IPS-NIHi11 (cell line): Measurements from ENCODE around the gene GJD2.
A peak's percentile ranks its signal among the peaks of the same experiment; 100 is the strongest.

Experiments used
- DNase-seq: peaks from one replicate; pipeline ENCODE4 v3.0.0; 2012; ENCODE audit warnings: mixed read lengths, low spot score

Gene GJD2

DNA sequence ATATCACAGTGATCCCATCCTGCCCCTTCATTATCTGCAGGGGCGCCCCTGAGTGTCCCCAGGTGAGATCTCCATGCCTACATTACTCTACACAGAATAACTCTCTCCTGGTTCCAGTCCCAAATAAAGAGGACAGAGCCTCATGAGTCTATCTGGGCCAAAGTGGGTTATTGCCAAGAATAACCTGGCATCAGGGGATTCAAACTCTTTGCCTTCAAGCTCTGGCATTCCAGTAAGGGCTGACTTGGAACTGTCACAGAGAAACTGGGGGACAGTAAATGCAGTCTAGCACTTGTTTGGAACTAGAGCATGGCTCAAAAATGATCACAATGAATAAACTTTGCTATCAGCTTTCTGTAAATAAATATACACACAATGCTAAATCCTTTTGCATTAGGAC, 30.3 kb downstream of the GJD2 start:
- no peak for DNase-seq

DNA sequence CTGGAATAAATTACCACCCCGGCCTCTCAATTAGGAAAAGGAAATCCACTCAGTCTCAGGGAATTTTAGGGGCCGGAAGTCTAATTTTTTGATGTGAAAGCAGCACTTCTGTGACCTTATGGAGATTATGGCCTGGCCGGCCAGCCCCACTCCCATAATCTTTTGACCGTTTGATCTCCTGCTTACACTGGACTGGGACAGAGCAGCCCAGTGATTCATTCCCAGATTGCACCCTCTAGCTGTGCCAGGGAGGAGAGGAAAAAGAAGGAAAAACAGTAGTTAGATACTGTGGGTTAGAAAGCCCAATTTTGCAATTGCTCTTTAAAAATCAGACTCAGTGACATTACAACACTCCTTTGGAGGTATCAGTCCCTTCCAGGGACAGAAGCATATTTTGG, 32.4 kb downstream of the GJD2 start:
- no peak for DNase-seq

DNA sequence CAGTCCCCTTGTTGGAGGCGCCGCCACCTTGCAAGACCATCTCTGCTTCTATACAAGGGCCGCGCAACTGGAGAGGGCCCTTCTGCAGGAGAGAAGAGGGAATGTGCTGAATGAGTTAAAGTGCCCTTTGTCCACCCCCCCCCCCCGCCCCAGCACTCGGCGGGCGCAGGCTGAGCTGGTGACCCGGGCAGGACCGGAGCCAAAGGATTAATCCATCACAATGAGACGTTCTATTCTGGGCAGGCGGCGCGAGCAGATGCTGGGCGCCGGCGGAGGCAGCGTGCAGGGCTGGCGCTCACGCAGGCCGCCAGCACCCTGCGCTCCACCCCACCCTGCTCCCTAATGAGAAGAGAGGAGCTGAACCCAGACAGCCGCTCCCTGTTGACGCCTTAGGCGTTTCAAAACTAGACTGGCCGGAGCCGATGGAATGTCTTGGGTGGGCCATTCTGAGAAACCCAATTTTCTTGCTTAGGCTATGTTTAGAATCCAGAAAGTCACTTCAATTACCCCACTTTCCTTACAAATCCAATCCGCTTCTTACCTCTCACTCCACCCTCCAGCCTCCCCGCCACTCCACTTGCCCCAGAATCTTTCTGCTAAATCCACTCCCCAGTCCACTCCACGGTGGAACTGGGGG, 32.9 kb downstream of the GJD2 start:
- peak; percentile 71 for DNase-seq

DNA sequence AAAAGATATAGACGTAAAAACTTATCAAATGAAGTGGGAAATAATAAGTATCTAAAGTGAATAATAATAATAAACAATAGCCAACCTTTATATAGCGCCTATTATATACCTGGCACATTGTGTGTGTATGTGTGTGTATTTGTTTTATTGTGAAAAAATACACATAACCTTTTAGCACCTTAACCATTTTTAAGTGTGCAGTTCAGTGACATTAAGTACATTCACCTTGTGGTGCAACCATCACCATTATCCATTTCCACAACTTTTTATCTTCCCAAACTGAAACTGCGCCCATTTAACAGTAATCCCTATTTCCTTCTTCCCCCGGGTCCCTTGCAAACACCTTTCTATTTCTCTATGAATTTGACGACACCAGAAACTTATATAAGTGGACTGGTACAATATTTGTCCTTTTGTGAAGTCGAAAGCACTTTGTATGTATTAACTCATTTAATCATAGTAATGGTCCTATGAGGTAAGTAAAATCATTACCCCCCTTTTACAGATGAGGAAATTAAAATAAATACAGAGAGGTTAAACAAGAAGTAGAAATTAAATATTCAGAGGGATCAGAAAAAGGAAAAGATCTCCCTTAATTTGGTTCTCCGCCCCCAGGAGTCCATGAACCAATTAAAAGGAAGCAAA, 33.5 kb downstream of the GJD2 start:
- no peak for DNase-seq

DNA sequence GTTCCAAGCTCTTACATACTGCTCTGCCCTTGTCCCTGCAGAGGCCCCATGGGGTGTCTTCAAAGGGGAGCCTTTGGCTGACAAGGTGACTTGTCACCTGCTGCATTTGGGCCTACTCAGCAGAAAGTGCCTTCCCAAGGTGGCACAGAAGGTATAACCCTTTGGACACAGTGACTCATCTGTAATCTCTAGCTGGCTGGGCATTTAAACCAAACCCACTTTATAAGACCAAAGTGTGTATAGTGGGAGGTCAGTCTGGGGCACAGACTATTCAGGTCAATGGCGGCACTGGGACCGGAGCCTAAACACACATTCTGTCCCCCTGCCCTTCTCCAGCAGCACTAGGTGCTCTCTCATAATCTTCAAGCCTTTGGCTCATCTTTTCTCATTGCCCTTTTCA, 35.1 kb downstream of the GJD2 start:
- DNase-seq: no peak

DNA sequence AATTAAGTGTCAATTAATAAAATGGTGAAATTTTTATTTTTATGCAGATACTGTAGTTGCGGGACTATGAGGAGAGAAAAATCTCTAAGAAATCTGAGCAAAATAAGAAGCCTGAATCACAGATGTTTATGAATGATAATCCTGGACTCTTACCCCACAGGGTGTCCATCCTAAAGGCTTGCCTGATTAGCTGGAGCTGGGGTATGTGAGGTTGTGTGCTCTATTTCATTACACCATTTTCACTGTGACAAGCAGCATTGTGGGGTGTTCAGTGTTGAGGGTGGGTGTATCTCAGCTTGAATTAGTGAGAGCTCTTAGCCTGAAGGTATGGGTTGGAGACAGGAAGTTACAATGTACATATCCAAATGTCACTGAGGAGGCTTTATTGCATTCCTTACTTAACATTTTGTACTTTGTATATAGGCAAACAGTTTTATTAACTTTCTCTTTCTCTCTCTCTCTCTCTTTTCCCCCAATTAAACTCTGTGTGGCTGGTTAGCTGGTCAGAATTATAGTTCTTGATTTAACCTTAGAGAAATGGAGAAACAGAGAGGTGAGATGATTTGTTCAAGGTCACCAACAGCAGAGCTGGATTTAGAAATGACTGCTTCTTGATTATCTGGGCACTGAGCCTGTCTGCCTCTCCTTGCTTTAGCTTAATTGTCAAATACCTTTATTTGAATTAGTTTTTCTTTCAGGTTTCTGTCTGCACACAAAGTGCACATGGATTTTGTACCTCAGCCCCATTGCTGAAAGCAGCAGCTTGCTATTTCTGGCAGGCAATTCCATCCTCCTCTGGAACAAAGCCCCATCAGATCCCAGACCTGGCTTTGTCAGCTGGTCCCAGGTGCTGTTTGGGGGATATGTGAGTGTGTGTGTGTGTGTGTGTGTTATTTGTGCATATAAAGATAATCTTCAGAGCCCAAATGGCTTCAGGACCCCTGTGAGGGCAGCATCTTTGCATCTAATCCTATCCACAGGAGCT, 35.8 kb downstream of the GJD2 start:
- DNase-seq: no peak

DNA sequence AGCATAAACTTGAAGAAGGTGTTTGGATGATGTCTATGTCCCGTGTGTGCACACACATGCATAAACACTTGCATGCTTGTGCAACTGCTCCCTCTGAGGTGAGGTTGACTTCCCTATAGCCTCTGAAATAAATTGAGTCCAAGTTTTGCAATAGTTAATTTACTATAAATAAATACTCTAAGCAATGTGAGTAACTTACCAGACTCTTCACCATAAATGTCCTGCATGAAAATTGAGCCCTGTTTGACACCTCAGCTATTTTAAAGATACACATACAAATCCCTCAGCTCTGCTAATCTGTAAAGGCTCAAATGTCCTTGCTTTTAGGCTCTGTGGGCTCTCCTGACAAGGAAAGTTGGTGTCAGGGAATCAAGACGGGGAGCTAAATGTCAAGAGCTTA, 37.1 kb downstream of the GJD2 start:
- DNase-seq: no peak

DNA sequence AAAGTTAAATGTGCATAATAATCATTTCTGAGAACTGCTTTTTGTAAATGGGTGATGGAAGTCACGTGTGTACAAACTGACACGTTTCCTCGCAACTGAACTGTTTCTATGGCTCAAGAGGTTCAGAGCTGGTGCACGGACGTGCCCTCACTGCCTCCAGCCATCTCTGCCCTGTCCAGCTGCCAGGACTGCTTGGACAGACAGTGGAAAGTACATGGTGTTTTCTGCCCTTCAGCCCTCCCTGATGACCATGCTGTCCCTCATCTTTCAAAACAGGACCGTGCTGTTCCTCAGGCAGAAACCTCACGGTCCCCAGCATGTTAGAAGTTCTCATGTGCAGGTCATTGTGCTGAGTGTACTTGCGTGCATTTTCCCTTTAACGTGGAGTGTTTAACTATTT, 38.7 kb downstream of the GJD2 start:
- no peak for DNase-seq

DNA sequence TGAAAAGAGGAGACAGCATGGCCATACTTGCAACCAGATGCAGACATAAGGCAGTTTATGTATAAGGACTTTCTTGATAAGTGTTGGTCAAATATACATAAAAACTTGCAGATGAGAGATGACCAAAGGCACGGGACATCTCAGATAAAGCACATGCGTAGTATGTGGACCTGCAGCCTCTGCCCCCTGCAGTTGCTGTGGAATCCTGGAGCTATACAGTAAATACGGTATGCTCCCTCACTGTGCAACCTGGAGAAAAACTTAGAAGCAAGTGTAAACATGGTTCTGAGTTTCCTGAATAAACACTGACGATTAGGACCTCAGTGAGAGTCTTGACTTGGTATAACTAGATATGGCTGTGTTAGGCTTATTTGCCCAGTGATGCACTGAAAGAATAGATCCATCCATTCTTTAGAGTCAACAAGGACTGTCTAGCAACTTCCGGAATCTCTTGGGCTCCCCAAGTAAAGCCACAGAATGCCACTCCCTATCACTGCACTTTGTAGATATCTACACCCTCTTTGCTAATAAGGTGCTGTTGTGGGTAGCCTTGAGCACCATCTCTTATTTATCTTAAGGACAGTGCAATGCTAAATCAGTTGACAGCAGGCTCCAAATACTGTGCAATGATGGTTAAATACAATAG, 40.2 kb downstream of the GJD2 start:
- no peak for DNase-seq

DNA sequence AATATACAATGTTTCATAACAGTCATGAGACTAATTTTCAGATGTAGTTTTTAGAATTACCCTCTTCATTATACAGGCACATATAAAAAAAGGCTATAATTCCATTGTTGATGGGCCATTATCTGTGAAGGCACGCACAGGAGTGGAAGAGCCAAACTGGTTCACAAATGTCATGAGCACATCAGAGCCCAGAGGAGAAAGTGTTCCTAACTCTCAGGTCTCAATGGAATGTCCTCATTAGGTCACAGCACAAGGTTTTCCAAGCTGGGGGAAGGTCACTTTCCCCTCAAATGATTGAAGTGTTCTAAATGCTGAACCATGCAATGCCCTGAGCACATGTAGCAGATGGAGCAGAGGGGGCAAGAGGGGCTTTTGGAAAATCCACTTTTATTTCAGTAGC, 41.2 kb downstream of the GJD2 start:
- no peak for DNase-seq

DNA sequence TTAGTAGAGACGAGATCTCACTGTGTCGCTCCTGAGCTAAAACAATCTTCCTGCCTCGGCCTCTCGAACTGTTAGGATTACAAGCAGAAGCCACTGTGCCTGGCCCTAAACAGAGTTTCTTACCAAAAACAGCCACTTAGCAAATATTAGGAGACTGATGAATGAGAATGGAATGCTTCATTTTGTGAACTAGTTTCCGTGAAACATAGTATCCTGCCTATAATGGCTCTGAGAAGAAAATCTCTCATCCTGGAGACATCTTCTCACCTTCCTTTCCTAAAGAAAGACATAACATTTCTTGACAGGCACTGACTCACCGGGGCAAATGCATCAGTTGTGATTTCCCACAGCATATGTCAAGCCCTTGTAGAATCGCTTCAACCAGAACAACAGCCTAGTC, 44.9 kb downstream of the GJD2 start:
- DNase-seq: no peak

DNA sequence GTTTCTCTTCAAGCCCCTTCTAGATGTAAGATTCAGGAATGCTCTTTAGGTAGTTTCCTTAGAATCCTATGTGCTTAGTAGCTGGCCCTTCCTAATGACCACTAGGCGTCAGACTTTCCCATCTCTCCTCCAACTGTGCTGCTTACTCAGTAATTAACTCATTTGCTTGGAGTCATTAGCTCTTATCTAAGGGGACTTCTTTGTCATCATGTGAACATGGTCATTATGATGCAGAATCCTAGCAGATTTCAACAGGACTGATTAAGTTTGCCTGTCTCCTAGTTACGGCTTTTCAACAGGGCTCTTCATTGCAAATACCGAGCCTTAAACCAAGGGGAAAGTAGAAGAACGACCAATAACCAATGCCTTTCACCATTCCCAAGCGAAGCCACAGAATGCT, 46.4 kb downstream of the GJD2 start:
- DNase-seq: peak; percentile 47

DNA sequence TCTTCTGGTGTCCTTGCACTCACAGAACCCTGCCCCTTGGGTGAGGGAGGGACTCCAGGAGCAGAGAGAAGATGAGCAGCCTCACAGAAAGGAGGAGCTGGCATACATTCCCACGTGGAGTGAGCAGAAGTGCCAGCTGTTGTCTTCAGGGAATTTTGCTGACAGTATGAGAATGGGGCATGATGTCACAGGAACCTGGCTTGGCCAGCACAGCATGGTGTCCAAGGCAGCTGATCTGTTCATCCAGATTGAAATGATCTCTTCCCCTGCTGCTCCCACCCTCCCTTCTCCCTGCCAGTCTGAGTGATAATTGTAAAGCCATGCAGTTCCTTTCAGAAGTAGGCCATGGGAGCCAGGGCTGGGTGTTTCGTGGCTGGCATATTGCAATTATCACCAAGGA, 53.3 kb downstream of the GJD2 start:
- DNase-seq: no peak
